Lung (tissue), 12 donors: Measurements from ENCODE around the gene IL1RN. TPM values are rescaled to one million over a fixed set of nuclear protein-coding genes. Genes with fewer than 3 reads are reported as not detected.

Experiments used
- ATAC-seq: fragments of 200-7000 bp; cut with Tn5 transposase; one replicate; pipeline ENCODE4 v1.9.1; 2020; ENCODE audit warnings: moderate number of reproducible peaks; ENCODE audit not compliant: insufficient read depth, low FRiP score
- DNase-seq, 3 donors: peaks; one replicate each; pipeline ENCODE4 v3.0.0-alpha.2; 2013 to 2017
- H3K27ac ChIP-seq, 2 donors: one replicate each; pipeline ENCODE4 v1.5.1; 2013; ENCODE audit warnings: mild to moderate bottlenecking in 2 of 2, moderate library complexity in 2 of 2, control low read depth in 1 of 2, inconsistent platforms in 1 of 2, low read depth in 1 of 2, low read length in 1 of 2
- H3K27me3 ChIP-seq, 3 donors: one replicate each; pipeline ENCODE4 v1.5.1; 2013; ENCODE audit warnings: low read length in 2 of 3; ENCODE audit not compliant: control insufficient read depth in 3 of 3, insufficient read depth in 3 of 3
- H3K36me3 ChIP-seq, 4 donors: one replicate each; pipeline ENCODE4 v1.5.1; 2013; ENCODE audit warnings: low read length in 4 of 4, mild to moderate bottlenecking in 1 of 4, moderate library complexity in 1 of 4; ENCODE audit not compliant: control insufficient read depth in 4 of 4, insufficient read depth in 4 of 4
- H3K4me1 ChIP-seq, 5 donors: one replicate each; pipeline ENCODE4 v1.5.1; 2013; ENCODE audit warnings: low read length in 5 of 5, mild to moderate bottlenecking in 2 of 5, moderate library complexity in 1 of 5; ENCODE audit not compliant: control insufficient read depth in 5 of 5, insufficient read depth in 5 of 5
- H3K4me3 ChIP-seq: one replicate; pipeline ENCODE4 v1.5.1; 2013; ENCODE audit warnings: mild to moderate bottlenecking, control low read depth, moderate library complexity
- H3K9ac ChIP-seq, 2 donors: one replicate each; pipeline ENCODE4 v1.5.1; 2013; ENCODE audit warnings: low read length in 2 of 2, control low read depth in 1 of 2; ENCODE audit not compliant: insufficient read depth in 1 of 2
- H3K9me3 ChIP-seq, 4 donors: one replicate each; pipeline ENCODE4 v1.5.1; 2013; ENCODE audit warnings: low read length in 3 of 4, mild to moderate bottlenecking in 1 of 4, moderate library complexity in 1 of 4; ENCODE audit not compliant: control insufficient read depth in 4 of 4, insufficient read depth in 3 of 4
- WGBS, 2 donors: extraction: QIAGEN DNeasy Blood & Tissue Kit; methylation state at CpG; one replicate each; pipeline ENCODE4 v1.1.7; 2013; 5-methylcytosine and 5-hydroxymethylcytosine counted together
- polyA plus RNA-seq, 2 donors: library from polyadenylated mRNA; stranded (reverse); fragments of 200-250 nt; gene quantifications; one replicate each; pipeline ENCODE4 v1.2.1, GENCODE V29; 2013
- total RNA-seq, 2 donors: library from RNA; depleted of rRNA in 1 of 2; stranded (reverse); fragments of >200 nt in 1 of 2; gene quantifications; one replicate each; pipeline ENCODE4 v1.2.1, GENCODE V29; 2014 to 2021
- TF ChIP-seq, protein P1 (sequence below): IDR thresholded peaks from 2 replicates; pipeline ENCODE4 v1.5.1; 2012; ENCODE audit warnings: mild to moderate bottlenecking; ENCODE audit errors: control extremely low read depth, extremely low read depth
- donor health status: control.
- donor health status: control.
- donor health status: Bipolar disorder and iron deficiency.
- donor health status: healthy.
- donor health status: DM: yes; HTN: yes; CAD: no.

Gene IL1RN
- total and polyA plus RNA-seq, 4 donors, result 9.6 to 850 (median 16.7) TPM

DNA sequence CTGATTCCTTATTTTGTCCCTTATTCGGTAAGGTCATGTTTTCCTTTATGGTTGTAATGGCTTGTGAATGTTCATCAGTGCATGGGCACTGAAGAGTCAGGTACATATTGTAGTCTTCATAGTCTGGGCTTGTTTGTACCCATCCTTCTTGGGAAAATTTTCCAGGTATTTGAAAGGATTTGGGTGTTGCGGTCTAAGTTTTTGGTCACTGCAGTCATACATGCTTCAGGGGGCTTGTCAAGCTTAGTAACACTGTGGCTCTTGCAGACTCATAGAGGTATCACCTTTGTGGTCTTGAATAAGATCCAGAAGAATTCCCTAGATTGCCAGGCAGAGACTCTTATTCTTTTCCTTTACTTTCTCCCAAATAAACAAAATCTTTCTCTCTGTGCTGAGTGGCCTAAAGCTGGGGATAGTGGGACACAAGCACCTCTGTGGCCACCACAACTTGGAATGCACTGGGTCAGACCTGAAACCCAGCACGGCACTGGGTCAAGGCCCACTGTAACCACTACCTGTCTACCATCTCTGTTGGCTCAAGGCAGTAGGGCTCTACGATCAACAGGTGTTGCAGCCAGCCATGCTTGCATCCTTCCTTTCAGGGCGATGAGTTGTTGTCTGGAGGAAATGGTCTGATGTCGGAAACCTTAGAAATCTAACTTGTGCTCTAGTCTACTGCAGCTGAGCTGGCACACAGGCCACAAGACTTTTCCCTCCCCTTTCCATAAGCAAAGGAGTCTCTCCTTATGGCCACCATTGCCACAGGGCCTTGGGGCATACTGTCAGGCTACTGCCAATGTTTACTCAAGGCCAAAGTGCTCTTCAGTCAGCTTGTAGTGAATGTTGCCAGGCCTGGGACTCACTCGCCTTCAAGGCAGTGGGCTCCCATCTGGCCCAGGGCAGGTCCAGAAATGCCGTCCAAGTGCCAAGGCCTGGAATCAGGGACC is 21.5 kb downstream of the IL1RN start:
- DNase-seq, result no peak
- ATAC-seq, result no peak
- H3K4me1 ChIP-seq, result no peaks in the 10 kb centered on the region
- 77 to 79% methylated on average over 8 of the region's 8 CpGs for WGBS, 2 donors
- H3K27ac ChIP-seq, result no peak overlapping the region
- H3K9me3 ChIP-seq, result peaks cover 0 to 2% (median 0%) of the 10 kb centered on the region in 4 donors
- H3K4me3 ChIP-seq, result no peak overlapping the region
- H3K27me3 ChIP-seq, result no peaks in the 10 kb centered on the region
- no peak overlapping the region for H3K9ac ChIP-seq
- TF ChIP-seq, protein P1, sequence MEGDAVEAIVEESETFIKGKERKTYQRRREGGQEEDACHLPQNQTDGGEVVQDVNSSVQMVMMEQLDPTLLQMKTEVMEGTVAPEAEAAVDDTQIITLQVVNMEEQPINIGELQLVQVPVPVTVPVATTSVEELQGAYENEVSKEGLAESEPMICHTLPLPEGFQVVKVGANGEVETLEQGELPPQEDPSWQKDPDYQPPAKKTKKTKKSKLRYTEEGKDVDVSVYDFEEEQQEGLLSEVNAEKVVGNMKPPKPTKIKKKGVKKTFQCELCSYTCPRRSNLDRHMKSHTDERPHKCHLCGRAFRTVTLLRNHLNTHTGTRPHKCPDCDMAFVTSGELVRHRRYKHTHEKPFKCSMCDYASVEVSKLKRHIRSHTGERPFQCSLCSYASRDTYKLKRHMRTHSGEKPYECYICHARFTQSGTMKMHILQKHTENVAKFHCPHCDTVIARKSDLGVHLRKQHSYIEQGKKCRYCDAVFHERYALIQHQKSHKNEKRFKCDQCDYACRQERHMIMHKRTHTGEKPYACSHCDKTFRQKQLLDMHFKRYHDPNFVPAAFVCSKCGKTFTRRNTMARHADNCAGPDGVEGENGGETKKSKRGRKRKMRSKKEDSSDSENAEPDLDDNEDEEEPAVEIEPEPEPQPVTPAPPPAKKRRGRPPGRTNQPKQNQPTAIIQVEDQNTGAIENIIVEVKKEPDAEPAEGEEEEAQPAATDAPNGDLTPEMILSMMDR, result no peak
- no peaks in the 10 kb centered on the region for H3K36me3 ChIP-seq

DNA sequence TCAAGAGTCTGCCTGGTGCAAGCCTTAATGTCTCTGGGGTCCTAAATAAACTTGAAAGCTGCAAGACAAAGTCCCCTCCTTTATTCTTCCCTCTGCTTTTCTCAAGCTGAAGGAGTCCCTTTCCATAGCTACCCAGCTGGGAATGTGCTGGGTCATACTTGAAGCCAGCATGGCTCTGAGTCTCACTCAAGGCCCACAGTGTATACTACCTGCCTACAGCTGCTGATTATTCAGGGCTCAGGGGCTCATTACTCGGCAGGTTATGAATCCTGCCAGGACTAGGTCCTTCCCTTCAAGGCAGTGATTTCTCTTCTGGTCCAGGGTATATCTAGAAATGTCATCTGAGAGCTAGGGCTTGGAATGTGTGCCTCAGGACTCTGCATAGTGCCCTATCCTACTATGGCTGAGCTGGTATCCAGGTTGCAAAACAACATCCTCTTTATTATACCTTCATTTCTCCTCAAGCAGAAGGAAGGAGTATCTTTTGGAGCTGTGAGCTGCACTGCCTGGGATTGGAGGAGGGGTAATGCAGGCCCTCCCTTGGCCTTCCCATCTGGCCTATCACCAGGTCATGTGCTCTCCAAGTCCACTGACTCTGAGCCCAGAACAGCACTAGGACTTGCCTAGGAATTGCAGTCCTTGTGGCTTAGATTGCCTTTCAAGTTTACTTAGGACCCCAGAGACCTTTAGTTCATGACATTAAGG is 22.3 kb downstream of the IL1RN start:
- no peak for ATAC-seq

DNA sequence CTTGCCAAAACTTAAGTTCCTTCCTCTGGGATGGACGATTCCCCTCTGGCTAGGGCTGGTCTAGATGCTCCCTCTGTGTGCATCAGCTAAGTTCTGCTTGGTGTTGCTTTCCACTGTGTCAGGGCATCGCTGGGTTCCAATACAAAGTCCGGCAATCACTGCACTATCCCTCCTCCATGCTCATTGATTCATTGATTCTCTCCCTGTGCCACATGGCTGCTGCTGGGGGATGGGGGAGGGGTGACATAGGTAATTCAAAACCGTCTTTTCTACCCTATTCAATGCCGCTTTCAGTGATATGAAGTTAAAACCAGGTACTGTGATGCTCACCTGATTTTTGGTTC is 22.8 kb downstream of the IL1RN start:
- no peak for DNase-seq
- ATAC-seq, result no peak
- 92 to 93% methylated on average over 5 of the region's 5 CpGs for WGBS, 2 donors
- no peaks in the 10 kb centered on the region for H3K36me3 ChIP-seq
- H3K4me1 ChIP-seq, result no peaks in the 10 kb centered on the region
- no peak overlapping the region for H3K27ac ChIP-seq
- no peak overlapping the region for H3K4me3 ChIP-seq
- H3K27me3 ChIP-seq, result no peaks in the 10 kb centered on the region
- H3K9ac ChIP-seq, result no peak overlapping the region
- peaks cover 0 to 2% (median 0%) of the 10 kb centered on the region in 4 donors for H3K9me3 ChIP-seq
- TF ChIP-seq, protein P1, result no peak

More for the DNA sequence above, 22.3 kb downstream of the IL1RN start:
- Histone ChIP-seq H3K27me3 (no peaks in the 10 kb centered on the region), H3K4me1 (no peaks in the 10 kb centered on the region), H3K36me3 (no peaks in the 10 kb centered on the region), H3K9me3 (peaks cover 0 to 2% (median 0%) of the 10 kb centered on the region in 4 donors), H3K4me3 (no peak overlapping the region), H3K27ac (no peak overlapping the region), H3K9ac (no peak overlapping the region)
- 86 to 96% methylated on average over 1 of the region's 1 CpG for WGBS, 2 donors
- TF ChIP-seq, protein P1, result no peak
- no peak for DNase-seq
